ENCODE measurements around the gene EFHB.
"Not testable (repeated sequence)": the region's sequence is repeated elsewhere in the genome, so short reads cannot be mapped to it uniquely, and the experiment has no call there.

Gene EFHB

DNA sequence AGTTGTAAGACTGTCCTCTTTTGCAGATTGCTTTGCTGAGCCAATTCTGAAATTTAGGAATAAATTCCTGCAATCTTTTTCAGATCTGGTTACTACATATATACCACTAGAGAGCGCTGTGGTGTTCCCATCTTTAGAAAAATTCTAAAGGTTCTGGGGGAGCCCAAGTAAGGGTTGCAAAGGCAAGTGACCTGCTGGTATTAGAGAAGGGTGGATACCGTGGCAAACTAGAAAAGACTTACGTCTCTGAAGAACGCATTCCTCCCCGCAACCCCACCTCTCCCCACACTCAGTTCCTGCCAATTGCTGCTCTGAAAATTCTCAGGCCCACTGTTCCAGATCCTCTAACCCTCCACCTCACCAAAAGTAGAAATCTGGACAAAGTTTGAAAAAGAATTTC is 48.5 kb downstream of the EFHB start:
- peak; percentile 52 for DNase-seq (ENCODE audit: low spot score)
- TF ChIP-seq CTCF (IDR thresholded peaks at IDR 0.05; ENCODE audit: extremely low read depth, missing control alignments), result peak; percentile 23

- no peak for DNase-seq (ENCODE audit: low spot score)
- TF ChIP-seq CTCF (IDR thresholded peaks at IDR 0.05; ENCODE audit: extremely low read depth, missing control alignments), result no peak
Observed at GRCh38 chr3:19881852-19882251, 52.2 kb downstream of the EFHB start.

DNA sequence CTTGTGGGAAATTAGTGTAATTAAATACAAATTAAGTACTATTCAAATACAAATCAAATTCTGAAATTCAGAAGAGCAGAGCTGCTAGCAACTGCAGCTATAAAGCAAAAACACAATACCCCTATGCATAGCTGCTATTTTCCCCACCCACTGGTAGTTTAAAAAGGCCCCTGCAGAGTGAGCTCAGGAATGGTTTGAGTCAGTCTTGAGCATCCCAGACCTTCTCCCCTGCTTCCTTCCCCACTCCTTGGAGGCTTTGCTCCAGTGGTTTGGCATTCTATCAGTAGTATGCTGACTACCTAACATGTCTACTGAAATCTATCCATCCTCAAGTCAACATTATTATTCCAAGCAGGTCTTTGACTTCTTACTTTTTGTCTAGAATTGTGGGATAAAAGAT is 53.0 kb downstream of the EFHB start:
- TF ChIP-seq CTCF (IDR thresholded peaks at IDR 0.05; ENCODE audit: extremely low read depth, missing control alignments), result no peak
- DNase-seq (ENCODE audit: low spot score), result no peak

DNA sequence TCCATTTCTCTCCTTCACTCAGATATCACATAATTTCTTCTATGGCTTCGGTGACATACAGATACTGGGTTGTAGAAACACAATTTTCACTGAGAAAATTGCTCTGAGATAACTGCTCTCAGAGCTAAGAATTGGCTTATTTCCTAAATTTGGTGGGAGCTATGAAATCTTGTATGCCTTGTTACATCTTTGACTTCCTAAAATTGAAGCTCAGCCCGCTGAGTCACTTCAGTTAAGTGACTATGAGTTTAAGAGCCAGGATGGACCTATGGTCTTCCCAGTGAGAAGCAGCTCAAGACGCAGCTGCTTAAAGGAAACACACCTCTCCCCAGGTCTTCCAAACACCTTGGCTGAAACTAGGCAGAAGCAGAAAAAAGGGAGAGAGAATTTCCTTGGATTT is 56.4 kb downstream of the EFHB start:
- DNase-seq (ENCODE audit: low spot score), result no peak
- no peak for TF ChIP-seq CTCF (IDR thresholded peaks at IDR 0.05; ENCODE audit: extremely low read depth, missing control alignments)

DNA sequence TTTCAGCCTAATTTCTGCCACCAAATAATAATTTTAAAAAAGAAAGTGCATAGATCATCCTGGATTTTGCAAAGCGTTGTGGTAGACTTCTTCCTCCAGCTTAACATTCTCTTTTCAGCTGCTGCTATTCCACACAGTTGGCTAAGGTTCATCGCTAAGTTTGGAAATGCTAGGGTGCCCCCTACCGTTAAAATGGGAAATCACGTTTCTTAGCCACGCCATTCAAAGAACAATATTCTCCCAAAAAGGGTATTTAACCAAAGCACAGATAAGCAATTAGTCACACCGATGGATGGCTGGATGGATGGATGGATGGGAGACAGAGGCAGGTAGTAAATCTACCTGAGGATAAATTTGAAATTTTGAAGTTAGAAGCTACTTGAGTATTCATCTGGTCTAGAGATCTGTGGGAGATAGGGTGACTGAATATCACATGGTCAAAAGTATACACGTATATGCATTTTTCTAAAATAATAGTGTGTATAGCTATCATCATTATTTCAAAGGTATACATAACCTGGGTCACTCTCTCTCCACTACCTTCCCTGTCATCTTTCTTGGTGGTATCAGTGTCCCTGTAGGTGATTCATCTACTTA is 67.2 kb downstream of the EFHB start:
- DNase-seq (ENCODE audit: low spot score), result peak; percentile 51
- peak; percentile 64 for TF ChIP-seq CTCF (IDR thresholded peaks at IDR 0.05; ENCODE audit: extremely low read depth, missing control alignments)

DNA sequence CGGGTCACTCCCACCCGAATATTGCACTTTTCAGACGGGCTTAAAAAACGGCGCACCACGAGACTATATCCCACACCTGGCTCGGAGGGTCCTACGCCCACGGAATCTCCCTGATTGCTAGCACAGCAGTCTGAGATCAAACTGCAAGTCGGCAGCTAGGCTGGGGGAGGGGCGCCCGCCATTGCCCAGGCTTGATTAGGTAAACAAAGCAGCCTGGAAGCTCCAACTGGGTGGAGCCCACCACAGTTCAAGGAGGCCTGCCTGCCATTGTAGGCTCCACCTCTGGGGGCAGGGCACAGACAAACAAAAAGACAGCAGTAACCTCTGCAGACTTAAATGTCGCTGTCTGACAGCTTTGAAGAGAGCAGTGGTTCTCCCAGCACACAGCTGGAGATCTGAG is 78.7 kb downstream of the EFHB start:
- DNase-seq (ENCODE audit: low spot score), result not testable (repeated sequence)

- not testable (repeated sequence) for DNase-seq (ENCODE audit: low spot score)
Observed at GRCh38 chr3:19846609-19847008, 87.4 kb downstream of the EFHB start.
